NOMO-1 treated with dmso at 0.1 percent for 144 hours (cell line): ENCODE data around the gene MRM1.
A peak's percentile ranks its signal among the peaks of the same experiment; 100 is the strongest.

ENCODE experiments used
- DNase-seq: peaks from one replicate; lab custom pipeline; 2025; ENCODE audit not compliant: unreplicated experiment; lab: John Stamatoyannopoulos, UW

Gene MRM1, protein sequence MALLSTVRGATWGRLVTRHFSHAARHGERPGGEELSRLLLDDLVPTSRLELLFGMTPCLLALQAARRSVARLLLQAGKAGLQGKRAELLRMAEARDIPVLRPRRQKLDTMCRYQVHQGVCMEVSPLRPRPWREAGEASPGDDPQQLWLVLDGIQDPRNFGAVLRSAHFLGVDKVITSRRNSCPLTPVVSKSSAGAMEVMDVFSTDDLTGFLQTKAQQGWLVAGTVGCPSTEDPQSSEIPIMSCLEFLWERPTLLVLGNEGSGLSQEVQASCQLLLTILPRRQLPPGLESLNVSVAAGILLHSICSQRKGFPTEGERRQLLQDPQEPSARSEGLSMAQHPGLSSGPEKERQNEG

GRCh38 chr17:36601303-36602029, at the start of gene MRM1:
TSS of gene MRM1 (plus strand) at chr17:36601583. CDS start at chr17:36601811, 228 bp downstream.
- DNase-seq, result peak; percentile 81

- no peak for DNase-seq
Observed at GRCh38 chr17:36553459-36553858, 47.9 kb upstream of the MRM1 start.

DNA sequence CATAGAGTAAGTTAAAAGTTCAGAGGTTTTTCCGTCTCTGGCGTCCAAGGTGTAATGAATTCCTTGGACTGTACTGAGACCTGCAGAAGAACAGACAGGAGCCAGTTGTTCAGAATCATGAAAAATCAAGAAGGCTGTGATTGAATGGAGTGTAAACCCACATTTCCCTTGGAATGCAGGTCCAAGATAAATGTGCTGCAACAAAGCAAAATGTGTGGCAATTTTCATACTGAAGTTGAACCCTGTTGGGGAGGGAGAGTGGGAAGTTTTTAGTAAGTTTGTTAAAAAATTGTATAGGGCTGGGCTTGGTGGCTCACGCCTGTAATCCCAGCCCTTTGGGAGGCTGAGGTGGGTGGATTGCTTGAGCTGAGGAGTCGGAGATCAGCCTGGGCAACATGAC, 35.3 kb upstream of the MRM1 start:
- no peak for DNase-seq

- no peak for DNase-seq
Observed at GRCh38 chr17:36575028-36575427, 26.4 kb upstream of the MRM1 start.

DNA sequence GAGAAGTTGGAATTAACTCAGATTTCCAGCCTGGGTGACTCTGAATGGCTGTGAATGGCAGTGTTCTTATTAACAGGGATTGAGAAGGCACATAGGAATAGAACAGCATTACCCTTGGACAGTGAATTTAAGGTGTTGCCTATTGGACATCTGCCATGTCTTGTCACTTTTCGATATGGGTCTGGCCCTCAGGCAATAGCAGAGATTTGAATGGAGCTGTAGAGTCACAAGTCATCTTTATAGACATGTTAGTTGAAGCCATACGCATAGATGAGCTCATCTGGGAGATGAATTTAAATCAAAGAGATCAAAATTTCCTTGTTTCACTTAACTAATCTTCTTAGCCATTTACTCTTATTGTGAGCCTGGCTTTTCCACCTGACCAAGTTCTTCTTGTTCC, 24.6 kb upstream of the MRM1 start:
- no peak for DNase-seq

- no peak for DNase-seq
Observed at GRCh38 chr17:36578671-36579070, 22.7 kb upstream of the MRM1 start.

- no peak for DNase-seq
Observed at GRCh38 chr17:36583787-36584186, 17.6 kb upstream of the MRM1 start.

DNA sequence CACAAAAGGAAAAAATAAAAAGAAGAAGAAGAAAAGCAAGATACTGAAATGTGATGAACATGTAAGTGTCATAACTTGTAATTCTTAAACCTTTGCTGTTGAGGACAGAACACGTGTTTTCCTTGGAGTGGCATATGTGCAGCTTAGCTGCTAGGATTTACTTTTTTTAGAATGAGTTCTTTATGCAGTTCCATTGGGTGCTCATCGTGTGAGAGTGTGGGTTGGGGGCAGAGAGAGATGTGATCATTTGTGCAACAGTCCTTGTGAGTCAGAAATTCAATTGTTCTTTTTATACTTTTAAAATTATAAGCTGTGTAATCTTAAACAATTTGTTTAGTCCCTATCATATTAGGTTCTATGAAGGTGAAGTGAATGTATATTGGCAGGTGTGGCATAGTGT, 15.2 kb upstream of the MRM1 start:
- no peak for DNase-seq

DNA sequence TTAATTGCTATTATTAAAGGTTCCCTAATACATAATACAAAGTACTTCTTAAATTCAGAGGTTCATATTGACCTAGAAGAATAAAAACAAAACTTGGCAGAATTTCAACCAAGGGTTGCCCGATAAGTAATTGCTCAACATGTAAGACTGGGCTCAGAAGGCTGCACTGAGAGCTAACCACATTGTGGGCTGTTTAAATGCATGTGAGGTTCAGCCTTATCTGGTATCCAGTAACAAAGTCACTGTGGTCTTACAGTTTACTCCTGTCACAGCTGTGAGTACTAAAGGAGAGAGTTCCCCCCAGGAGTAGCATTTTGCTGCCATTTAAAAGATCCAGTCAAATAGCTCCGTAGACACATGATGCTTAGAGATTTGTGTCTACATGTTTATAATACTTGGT, 11.3 kb upstream of the MRM1 start:
- no peak for DNase-seq

DNA sequence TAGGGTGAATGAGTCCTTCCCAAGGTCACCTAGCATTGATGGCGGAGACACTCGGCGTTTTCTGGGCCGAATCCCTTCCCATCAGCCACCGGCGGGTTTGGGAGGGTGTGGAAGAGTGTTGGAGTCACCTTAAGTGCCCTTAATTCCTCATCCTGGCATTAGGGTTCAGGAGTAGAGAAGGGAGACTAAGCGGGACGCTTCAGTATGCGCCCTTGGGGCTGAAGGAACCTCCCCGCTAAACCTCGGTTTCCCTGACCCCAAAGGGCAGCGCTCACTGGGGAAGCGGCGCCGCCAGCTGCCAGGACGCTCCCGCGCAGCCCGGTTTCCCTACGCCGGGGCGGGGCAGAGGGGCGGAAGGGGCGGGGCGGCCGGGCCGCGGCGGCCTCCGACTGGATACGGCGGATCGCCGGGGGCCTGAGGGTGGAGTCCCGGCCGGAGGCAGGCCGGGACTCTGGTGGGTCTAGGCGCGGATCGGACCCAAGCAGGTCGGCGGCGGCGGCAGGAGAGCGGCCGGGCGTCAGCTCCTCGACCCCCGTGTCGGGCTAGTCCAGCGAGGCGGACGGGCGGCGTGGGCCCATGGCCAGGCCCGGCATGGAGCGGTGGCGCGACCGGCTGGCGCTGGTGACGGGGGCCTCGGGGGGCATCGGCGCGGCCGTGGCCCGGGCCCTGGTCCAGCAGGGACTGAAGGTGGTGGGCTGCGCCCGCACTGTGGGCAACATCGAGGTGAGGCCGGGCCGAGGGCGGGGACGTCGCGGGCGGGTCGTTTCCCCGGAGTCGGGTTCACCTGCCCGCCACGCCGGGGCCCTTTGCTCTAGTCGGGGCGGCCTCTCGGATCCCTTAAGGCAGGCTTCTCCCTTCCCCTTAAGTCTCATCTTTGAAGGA, 9.7 kb upstream of the MRM1 start, which contains the start of gene DHRS11:
Gene DHRS11, plus strand, starts transcription at position 446 of the 882 bp plus-strand sequence. Its CDS starts 131 bp downstream, at position 577.
- DNase-seq, result peak; percentile 51

GRCh38 chr17:36592316-36592715, 9.1 kb upstream of the MRM1 start:
- no peak for DNase-seq

DNA sequence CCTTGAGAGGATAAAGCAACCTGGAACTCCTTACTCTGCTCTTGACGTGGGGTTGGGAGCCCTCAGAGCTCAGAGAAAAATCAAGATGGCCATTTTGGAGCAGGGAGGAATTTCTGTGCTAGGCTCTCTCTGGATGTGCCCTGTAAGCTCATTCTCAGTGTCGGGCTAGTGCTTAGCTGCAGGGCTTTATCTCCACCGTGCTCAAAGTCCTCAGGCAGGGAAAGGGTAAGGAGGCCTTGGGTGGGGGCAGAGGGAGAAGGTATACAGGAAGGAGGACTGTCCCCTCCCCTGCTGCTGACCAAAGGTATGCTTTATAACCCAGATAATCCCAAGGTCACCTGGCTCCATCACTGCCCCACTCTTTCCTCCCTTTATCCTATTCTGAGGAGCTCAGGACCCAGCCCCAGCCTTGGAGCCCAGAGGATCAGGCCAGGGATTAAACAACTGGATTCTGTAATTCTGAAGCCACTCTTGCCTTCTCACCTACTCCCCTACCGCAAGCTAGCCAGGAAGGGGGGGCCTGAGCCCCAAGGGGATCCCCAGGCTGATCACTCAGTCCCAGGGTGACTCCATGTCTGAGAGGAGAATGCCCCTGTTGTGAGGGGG, 8.6 kb upstream of the MRM1 start:
- no peak for DNase-seq

DNA sequence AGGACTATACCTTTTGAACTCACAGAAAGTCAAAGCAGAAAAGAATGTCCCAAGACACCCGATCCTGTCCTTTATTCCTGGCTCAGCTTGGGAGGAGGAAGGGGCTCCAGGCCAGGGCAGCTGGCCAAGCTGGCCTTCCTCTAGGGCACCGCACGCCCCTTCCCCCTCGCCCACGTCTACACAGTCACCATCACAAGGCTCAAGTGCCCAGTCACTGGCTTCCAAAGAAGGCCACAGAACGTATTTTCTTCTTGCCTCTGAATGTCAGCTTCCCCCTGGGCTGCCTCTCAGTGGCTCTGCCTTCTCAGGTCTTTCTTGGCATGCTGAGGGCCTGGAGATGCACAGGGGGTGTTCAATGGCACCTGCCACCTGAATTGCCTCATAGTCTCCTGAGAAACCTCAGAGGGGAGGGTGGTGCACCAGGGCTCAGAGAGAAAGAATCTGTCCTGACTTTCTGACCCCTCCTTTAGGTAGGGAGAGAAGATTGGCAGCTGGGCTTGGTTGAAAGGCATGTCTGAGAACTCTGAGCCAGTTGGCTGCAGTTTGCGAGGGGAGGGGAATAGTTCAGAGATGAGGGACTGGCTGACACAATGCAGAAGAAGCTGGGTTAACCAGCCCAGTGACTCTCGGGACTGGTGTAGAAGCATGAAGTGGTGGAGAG, 7.6 kb upstream of the MRM1 start:
- DNase-seq, result no peak

GRCh38 chr17:36594626-36595401, 6.6 kb upstream of the MRM1 start:
- no peak for DNase-seq

- no peak for DNase-seq
Observed at GRCh38 chr17:36597226-36597625, 4.2 kb upstream of the MRM1 start.

DNA sequence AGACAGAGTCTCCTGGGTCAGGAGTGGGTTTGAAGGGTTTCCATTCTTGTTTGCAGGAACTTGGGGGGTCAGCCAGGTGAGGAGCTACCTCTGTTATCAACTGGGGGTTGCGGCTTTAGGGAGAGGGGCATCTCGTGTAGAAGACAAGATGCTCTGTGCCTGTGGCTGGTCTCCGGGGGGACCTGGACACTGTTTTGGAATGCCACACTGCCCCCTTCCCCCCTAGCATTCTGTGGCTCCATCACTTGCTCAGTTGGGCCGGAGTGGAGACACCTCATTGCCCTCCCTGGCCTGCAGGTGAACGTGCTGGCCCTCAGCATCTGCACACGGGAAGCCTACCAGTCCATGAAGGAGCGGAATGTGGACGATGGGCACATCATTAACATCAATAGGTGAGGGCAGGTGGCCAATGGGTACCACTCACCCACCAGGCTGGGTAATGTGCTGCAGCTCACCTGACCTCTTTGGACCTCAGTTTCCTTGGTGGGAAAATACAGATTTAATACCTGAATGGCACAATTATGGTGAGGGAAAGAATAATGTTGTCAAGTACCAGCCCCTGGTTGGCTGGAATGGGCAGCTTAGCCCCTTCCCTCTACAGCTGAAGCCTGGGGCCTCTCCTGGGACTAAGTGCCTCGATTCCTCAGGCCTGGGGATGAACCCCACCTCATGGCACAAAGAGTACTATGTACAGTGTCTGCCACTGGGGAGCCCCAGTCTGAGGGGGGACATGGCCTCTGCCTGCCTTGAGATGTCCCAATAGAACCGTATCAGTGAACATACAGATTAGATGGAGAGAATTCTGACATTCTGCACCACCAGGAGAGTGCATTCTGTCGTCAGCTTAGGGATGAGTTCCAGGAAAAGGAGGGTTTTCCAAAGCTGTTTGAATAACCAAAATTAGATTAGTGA, 3.3 kb upstream of the MRM1 start:
- DNase-seq, result no peak

DNA sequence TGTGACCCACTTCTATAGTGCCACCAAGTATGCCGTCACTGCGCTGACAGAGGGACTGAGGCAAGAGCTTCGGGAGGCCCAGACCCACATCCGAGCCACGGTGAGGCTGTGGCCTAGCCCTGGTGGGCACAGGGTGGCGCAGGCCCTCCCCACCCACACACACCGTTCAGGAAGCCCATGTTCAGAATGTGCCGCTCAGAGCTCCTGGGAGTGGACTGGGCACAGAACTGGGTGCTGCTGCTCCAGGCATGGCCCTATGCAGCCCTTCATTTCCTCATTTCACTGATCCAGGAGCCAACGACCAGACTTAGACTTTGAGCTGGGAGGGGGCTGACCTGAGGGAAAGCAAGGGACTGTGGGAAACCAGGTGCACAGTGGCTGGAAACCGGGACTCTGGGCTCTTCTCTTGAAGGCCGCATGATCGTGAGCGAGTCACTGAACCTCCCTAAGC, 2.4 kb upstream of the MRM1 start:
- no peak for DNase-seq

DNA sequence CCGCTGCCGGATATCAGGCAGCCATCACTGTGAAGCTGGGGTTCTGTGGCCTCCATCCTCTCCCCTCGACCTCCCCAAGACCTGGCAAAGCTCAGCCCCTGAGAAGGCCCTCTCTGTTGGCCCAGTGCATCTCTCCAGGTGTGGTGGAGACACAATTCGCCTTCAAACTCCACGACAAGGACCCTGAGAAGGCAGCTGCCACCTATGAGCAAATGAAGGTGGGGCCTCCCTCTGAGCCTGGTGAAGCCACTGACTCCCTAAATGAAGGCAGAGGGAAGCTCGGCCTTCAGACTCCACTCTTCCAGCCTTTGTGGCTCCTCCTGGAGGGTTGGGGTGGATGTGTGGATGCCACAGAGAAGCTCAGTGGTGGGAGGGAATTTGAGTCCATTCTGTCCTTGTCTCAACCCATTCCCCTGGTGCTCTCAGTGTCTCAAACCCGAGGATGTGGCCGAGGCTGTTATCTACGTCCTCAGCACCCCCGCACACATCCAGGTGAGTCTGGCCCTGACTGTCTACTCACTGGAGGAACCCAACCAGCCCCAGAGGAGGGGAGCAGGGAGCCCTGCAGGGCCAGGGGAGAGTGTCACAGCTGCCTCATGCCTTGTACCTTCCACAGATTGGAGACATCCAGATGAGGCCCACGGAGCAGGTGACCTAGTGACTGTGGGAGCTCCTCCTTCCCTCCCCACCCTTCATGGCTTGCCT, 1.7 kb upstream of the MRM1 start:
- DNase-seq, result no peak
